Choroid plexus epithelial cell (primary cell): ENCODE measurements around the gene KLHL29.

ENCODE experiments used
- DNase-seq: peaks from one replicate; pipeline ENCODE4 v3.0.0-alpha.2; 2010; ENCODE audit warnings: low read depth
- H3K4me3 ChIP-seq: 2 replicates; pipeline ENCODE4 v1.5.1; 2011; ENCODE audit warnings: low read depth, mild to moderate bottlenecking, control low read depth, low read length, moderate library complexity
- TF ChIP-seq, protein P1 (sequence below): conservative IDR thresholded peaks from 2 replicates; pipeline ENCODE4 v1.5.1; 2011; ENCODE audit warnings: low read depth, mild to moderate bottlenecking, control low read depth, inconsistent platforms, low read length, moderate library complexity

The KLHL29 gene

DNA sequence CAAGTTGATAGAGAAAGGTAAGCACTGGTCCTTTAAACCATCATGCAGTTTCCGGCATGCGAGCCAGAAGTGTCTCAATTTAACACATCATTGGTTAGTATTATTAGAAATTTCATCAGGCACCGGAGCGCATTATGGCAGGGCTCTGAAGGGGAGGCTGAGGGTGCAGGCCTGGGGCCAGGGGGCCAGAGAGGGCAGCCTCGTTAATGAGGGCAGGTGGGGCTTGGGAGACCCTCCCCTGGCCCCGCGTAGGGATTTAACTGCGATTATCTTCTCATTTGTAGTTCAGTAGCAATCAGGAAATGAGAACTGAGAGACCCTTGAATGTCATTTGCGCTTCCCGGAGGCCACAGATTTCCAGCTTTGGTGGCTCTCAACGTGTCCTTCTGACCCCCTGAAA, 246.4 kb downstream of the KLHL29 start:
- DNase-seq: no peak
- no peak overlapping the region for H3K4me3 ChIP-seq
- TF ChIP-seq, protein P1, sequence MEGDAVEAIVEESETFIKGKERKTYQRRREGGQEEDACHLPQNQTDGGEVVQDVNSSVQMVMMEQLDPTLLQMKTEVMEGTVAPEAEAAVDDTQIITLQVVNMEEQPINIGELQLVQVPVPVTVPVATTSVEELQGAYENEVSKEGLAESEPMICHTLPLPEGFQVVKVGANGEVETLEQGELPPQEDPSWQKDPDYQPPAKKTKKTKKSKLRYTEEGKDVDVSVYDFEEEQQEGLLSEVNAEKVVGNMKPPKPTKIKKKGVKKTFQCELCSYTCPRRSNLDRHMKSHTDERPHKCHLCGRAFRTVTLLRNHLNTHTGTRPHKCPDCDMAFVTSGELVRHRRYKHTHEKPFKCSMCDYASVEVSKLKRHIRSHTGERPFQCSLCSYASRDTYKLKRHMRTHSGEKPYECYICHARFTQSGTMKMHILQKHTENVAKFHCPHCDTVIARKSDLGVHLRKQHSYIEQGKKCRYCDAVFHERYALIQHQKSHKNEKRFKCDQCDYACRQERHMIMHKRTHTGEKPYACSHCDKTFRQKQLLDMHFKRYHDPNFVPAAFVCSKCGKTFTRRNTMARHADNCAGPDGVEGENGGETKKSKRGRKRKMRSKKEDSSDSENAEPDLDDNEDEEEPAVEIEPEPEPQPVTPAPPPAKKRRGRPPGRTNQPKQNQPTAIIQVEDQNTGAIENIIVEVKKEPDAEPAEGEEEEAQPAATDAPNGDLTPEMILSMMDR: no peak

DNA sequence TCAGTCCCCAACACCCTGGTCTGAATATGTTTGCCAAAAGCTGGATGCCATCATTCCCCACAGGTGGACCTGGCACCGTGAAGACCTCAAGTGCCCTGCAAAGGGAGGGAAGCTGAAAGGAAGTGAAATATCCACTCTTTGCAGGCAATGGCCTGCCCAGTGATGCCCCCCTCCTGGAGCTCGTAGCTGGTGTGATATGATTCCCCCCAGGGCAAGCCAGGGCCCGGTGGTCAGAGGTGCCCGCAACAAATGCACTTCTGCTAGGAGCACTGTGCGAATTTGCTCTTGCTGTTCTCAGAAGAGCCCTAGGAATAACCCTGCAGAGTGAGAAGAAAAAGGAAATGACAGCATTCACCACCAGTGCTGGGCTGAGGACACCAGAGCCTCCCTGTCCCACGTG, 247.4 kb downstream of the KLHL29 start:
- H3K4me3 ChIP-seq: no peak overlapping the region
- TF ChIP-seq, protein P1: no peak
- no peak for DNase-seq

DNA sequence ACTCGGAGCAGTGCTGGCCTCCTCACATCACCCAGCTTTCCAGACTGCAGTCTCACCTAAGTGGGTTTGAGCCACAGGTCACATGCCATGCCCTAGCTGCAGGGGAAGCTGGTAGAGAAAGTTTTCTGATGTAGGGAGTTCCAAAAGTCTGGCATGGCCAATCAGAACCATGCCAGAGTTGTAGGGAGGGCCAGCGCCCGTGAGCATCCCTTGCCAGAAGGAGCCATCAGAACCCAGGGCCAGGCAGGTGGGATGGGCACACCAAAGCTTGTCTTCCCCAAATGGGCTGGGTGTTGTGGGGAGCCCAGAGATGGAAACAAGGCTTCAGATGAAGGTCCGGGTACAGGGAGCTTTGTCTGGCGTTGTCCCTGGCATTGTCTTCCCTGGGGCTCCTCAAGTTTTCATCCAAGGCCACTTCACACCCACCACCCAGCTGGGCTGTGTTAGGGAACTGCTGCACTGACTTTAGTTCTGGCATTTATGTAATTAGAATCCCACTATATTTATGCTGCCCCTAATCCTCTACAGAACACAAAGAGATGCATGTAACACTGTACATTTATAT, 247.9 kb downstream of the KLHL29 start:
- H3K4me3 ChIP-seq: no peak overlapping the region
- TF ChIP-seq, protein P1: no peak
- DNase-seq: no peak

DNA sequence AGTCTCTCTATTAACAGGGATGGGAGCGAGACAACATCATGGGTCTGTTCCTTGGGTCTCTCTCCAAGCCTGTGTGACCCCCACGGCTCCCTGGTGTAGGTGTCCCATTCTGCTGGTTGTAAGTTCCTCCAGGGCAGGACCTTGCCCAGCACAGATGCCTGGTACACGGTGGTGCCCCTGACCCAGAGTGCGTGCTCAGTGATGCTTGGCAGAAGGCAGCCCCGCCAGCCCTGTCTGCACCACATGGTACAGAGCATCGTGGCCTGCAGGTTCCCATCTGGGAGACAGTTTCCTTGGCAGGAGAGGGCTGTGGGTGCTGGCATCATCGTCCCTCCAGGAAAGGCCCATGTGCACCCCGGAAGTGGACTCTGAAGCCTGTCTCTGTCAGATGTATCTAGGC, 249.0 kb downstream of the KLHL29 start:
- no peak for DNase-seq
- H3K4me3 ChIP-seq: no peak overlapping the region
- TF ChIP-seq, protein P1: no peak

DNA sequence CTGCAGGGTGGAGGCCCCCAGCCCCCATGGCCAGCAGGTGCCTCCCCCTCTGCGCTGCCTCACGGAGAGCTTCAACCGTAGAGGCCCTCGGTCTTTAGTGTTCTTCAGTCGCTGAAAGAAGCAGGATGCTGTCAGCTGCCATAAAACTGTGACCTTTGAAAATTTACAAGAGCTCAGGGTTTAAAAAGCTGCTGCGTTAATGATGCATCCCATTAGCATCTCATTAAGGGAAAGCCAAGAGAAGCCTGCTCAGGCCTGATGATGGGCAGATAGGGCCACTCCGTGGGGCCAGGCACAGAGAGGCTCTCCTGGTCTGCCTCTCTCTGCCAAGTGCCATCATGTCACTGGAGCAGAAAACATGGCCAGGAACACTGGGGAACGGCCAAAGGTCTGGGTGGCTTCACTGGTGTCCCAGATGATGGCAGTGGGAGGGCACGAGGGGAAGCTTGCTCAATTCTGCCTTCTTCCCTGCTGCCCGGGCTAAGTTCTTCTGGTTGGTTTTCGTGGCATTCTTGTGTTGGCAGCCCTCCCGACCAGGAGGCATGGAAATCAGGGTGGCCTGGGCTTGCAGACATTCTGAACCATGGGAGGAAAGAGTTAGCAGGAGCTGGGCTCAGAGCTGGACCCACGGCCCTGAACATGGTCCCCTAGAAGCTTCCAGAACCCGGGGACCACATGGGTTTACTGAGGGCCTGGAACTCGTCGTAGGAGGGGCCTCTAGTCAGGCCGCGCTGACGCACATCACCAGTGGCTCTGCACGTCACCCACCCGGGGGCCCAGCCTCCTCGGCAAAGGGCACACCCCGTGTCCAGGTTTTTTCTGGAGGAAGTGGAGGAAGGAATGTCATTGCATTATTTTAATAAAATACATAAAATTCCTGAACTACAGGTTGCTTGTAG, 250.7 kb downstream of the KLHL29 start:
- TF ChIP-seq, protein P1: no peak
- no peak for DNase-seq
- H3K4me3 ChIP-seq: no peak overlapping the region

DNA sequence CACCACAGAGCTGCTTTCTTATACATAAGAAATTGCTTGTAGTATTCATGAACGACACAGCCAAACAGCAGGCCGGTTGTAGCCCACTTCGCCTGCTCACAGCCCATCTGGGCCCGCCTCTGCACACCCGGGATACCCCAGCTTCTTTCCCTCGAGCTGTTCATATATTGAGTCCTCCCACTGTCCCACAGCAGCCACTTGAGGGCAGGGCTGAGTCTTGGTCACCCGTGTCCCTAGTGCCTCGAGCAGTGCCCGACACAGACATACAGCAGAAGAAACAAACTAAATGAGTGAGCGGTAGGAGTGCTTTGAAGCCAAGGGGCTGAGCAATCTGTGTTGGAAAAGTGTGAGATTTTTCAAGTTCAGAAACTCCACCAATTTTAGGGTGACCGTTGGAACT, 251.4 kb downstream of the KLHL29 start:
- DNase-seq: peak; percentile 28
- H3K4me3 ChIP-seq: no peak overlapping the region
- TF ChIP-seq, protein P1: peak; percentile 51
